ENCODE measurements around the gene CNTRL. TPM values are rescaled to one million over a fixed set of nuclear protein-coding genes. Genes with fewer than 3 reads are reported as not detected.

The CNTRL gene
- polyA plus RNA-seq, 1 of the 3 experiments (the other 2 are of a cell fraction), result 3.6 TPM

DNA sequence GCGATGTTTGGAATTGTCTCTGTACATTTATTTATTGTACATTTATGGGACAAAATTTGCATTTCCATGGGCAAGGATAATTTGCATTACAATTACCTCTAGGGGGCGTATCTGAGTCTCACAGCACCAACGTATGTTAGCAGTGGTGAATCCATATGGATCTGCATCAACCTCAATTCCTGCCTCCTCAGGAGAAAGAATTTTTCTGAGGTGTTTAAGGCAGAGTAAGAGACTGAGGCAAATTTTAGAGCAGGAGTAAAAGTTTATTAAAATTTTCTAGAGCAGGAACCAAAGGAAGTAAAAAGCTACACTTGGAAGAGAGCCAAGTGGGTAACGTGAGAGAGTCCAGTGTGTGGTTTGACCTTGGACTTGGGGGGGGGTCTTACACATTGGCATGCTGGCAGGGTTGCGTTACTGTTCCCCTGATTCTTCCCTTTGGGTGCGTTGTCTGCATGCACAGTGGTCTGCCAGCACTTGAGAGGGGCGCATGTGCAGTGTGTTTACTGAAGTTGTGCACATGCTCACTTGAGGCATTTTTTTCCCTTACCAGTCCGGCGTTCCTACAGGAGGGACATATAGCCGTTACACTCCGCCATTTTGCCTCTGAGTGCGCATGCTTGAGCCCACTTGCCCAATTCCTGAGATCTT is 147.9 kb downstream of the CNTRL start:
- 64% methylated on average over 12 of the region's 12 CpGs for WGBS (ENCODE audit: low lambda C conversion rate)
- TF ChIP-seq POLR2AphosphoS5 (IDR thresholded peaks at IDR 0.05; ENCODE audit: low read depth, low read length), result no peak
- TF ChIP-seq TEAD4 (IDR thresholded peaks at IDR 0.05; ENCODE audit: borderline replicate concordance, insufficient read depth), result no peak
- TF ChIP-seq, protein P1, sequence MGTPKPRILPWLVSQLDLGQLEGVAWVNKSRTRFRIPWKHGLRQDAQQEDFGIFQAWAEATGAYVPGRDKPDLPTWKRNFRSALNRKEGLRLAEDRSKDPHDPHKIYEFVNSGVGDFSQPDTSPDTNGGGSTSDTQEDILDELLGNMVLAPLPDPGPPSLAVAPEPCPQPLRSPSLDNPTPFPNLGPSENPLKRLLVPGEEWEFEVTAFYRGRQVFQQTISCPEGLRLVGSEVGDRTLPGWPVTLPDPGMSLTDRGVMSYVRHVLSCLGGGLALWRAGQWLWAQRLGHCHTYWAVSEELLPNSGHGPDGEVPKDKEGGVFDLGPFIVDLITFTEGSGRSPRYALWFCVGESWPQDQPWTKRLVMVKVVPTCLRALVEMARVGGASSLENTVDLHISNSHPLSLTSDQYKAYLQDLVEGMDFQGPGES (IDR thresholded peaks at IDR 0.05; ENCODE audit: low read depth, low read length), result no peak
- TF ChIP-seq, protein P2, sequence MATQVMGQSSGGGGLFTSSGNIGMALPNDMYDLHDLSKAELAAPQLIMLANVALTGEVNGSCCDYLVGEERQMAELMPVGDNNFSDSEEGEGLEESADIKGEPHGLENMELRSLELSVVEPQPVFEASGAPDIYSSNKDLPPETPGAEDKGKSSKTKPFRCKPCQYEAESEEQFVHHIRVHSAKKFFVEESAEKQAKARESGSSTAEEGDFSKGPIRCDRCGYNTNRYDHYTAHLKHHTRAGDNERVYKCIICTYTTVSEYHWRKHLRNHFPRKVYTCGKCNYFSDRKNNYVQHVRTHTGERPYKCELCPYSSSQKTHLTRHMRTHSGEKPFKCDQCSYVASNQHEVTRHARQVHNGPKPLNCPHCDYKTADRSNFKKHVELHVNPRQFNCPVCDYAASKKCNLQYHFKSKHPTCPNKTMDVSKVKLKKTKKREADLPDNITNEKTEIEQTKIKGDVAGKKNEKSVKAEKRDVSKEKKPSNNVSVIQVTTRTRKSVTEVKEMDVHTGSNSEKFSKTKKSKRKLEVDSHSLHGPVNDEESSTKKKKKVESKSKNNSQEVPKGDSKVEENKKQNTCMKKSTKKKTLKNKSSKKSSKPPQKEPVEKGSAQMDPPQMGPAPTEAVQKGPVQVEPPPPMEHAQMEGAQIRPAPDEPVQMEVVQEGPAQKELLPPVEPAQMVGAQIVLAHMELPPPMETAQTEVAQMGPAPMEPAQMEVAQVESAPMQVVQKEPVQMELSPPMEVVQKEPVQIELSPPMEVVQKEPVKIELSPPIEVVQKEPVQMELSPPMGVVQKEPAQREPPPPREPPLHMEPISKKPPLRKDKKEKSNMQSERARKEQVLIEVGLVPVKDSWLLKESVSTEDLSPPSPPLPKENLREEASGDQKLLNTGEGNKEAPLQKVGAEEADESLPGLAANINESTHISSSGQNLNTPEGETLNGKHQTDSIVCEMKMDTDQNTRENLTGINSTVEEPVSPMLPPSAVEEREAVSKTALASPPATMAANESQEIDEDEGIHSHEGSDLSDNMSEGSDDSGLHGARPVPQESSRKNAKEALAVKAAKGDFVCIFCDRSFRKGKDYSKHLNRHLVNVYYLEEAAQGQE (IDR thresholded peaks at IDR 0.05; ENCODE audit: low read depth, low read length), result no peak
- TF ChIP-seq RCOR1 (IDR thresholded peaks at IDR 0.05; ENCODE audit: low read length), result no peak
- no peak for TF ChIP-seq SIN3A (IDR thresholded peaks at IDR 0.05; ENCODE audit: borderline replicate concordance, low read depth, low read length)
- no peak for TF ChIP-seq RXRA (IDR thresholded peaks at IDR 0.05; ENCODE audit: borderline replicate concordance, low read depth)
- TF ChIP-seq RAD21 (IDR thresholded peaks at IDR 0.05; ENCODE audit: low read length), result peak; percentile 59
- no peak for TF ChIP-seq YY1 (IDR thresholded peaks at IDR 0.05; ENCODE audit: low read depth)
- no peak for TF ChIP-seq FOSL2 (IDR thresholded peaks at IDR 0.05; ENCODE audit: borderline replicate concordance, low read depth)
- TF ChIP-seq ELF1 (IDR thresholded peaks at IDR 0.05), result no peak
- TF ChIP-seq GATA2 (CRISPR knock-in tag; IDR thresholded peaks at IDR 0.05), result no peak
- TF ChIP-seq TAF1 (IDR thresholded peaks at IDR 0.05; ENCODE audit: borderline replicate concordance, low read depth, low read length), result no peak
- TF ChIP-seq, protein P3, sequence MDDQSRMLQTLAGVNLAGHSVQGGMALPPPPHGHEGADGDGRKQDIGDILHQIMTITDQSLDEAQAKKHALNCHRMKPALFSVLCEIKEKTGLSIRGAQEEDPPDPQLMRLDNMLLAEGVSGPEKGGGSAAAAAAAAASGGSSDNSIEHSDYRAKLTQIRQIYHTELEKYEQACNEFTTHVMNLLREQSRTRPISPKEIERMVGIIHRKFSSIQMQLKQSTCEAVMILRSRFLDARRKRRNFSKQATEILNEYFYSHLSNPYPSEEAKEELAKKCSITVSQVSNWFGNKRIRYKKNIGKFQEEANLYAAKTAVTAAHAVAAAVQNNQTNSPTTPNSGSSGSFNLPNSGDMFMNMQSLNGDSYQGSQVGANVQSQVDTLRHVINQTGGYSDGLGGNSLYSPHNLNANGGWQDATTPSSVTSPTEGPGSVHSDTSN (IDR thresholded peaks at IDR 0.05), result no peak
- no peak for TF ChIP-seq RFX5 (IDR thresholded peaks at IDR 0.05; ENCODE audit: low read length)
- TF ChIP-seq CHD2 (IDR thresholded peaks at IDR 0.05; ENCODE audit: low read length, partially characterized antibody), result no peak
- no peak for TF ChIP-seq JUND (IDR thresholded peaks at IDR 0.05)
- no peak for TF ChIP-seq FOXJ3 (CRISPR knock-in tag; IDR thresholded peaks at IDR 0.05)
- TF ChIP-seq EZH2phosphoT487 (IDR thresholded peaks at IDR 0.05; ENCODE audit: borderline replicate concordance, low read depth), result no peak
- TF ChIP-seq GABPA (IDR thresholded peaks at IDR 0.05; ENCODE audit: low read depth), result no peak
- TF ChIP-seq, protein P4, sequence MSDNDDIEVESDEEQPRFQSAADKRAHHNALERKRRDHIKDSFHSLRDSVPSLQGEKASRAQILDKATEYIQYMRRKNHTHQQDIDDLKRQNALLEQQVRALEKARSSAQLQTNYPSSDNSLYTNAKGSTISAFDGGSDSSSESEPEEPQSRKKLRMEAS (IDR thresholded peaks at IDR 0.05; ENCODE audit: low read depth), result no peak
- TF ChIP-seq NFIC (IDR thresholded peaks at IDR 0.05; ENCODE audit: borderline replicate concordance), result peak; percentile 55
- TF ChIP-seq, protein P5, sequence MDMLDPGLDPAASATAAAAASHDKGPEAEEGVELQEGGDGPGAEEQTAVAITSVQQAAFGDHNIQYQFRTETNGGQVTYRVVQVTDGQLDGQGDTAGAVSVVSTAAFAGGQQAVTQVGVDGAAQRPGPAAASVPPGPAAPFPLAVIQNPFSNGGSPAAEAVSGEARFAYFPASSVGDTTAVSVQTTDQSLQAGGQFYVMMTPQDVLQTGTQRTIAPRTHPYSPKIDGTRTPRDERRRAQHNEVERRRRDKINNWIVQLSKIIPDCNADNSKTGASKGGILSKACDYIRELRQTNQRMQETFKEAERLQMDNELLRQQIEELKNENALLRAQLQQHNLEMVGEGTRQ (IDR thresholded peaks at IDR 0.05; ENCODE audit: borderline replicate concordance, low read depth, low read length), result no peak
- no peak for TF ChIP-seq EP300 (IDR thresholded peaks at IDR 0.05; ENCODE audit: borderline replicate concordance in 1 of 2, low read depth in 1 of 2, low read length in 1 of 2)
- no peak for TF ChIP-seq TCF12 (IDR thresholded peaks at IDR 0.05)
- TF ChIP-seq MEF2A (IDR thresholded peaks at IDR 0.05; ENCODE audit: borderline replicate concordance, low read depth), result no peak
- TF ChIP-seq FOXM1 (IDR thresholded peaks at IDR 0.05; ENCODE audit: low read depth), result no peak
- no peak for TF ChIP-seq NRF1 (IDR thresholded peaks at IDR 0.05; ENCODE audit: low read depth, low read length)
- peak; percentile 44 for TF ChIP-seq SMC3 (IDR thresholded peaks at IDR 0.05; ENCODE audit: low read depth, low read length)

More for the DNA sequence above, 147.9 kb downstream of the CNTRL start:
- Histone ChIP-seq H3K9ac (no peak overlapping the region), H3K27ac (ENCODE audit: low read depth in 2 of 2, low read length in 1 of 2) (no peak overlapping the region), H4K20me1 (ENCODE audit: insufficient read depth) (no peaks in the 10 kb centered on the region), H3K9me3 (no peaks in the 10 kb centered on the region), H3F3A (replicated peaks; ENCODE audit: insufficient read depth) (no peaks in the 10 kb centered on the region), H3K9me2 (no peaks in the 10 kb centered on the region), H3K4me2 (no peak overlapping the region), H2AFZ (ENCODE audit: low read depth) (no peak overlapping the region), H3K27me3 (ENCODE audit: insufficient read depth) (no peaks in the 10 kb centered on the region), H3K4me1 (ENCODE audit: control insufficient read depth in 1 of 2, insufficient read depth in 2 of 2, low read depth in 1 of 2, low read length in 1 of 2) (no peaks in the 10 kb centered on the region; a peak in 1 of 4 replicates), H3K36me3 (replicated peaks in 1 of 2; ENCODE audit: control insufficient read depth in 1 of 2, insufficient read depth in 2 of 2, low read length in 1 of 2) (no peaks in the 10 kb centered on the region), H3K4me3 (ENCODE audit: low read depth in 2 of 2, low read length in 1 of 2) (no peak overlapping the region; a peak in 1 of 4 replicates), H3K79me2 (ENCODE audit: insufficient read depth) (no peaks in the 10 kb centered on the region)
- CTCF ChIA-PET, result interaction anchor here (0.7 to 4.7 kb wide), 19 partner anchors 10 to 116 kb away, joined by 3 to 47 read pairs (median 3); partner anchors contain the start of genes GSN and RAB14
- peak; percentile 42 for DNase-seq
- POLR2A ChIA-PET, result no interaction called here
